ENCODE results near the gene TARDBP. TPM values are rescaled to one million over a fixed set of nuclear protein-coding genes. Genes with fewer than 3 reads are reported as not detected.
"Not testable (repeated sequence)": the region's sequence is repeated elsewhere in the genome, so short reads cannot be mapped to it uniquely, and the experiment has no call there.

Gene TARDBP
- total RNA-seq, 1 experiment from 2014 or later = 103 TPM

- no peak for DNase-seq
- Histone ChIP-seq H3K9me3 (replicated peaks) (no peaks in the 10 kb centered on the region), H3K27ac (no peak overlapping the region), H3K4me1 (peaks cover 19% of the 10 kb centered on the region), H3K4me3 (no peak overlapping the region), H3K36me3 (peaks cover 73% of the 10 kb centered on the region), H3K27me3 (no peaks in the 10 kb centered on the region)
Observed at GRCh38 chr1:11024874-11025203, 12.4 kb downstream of the TARDBP start.

DNA sequence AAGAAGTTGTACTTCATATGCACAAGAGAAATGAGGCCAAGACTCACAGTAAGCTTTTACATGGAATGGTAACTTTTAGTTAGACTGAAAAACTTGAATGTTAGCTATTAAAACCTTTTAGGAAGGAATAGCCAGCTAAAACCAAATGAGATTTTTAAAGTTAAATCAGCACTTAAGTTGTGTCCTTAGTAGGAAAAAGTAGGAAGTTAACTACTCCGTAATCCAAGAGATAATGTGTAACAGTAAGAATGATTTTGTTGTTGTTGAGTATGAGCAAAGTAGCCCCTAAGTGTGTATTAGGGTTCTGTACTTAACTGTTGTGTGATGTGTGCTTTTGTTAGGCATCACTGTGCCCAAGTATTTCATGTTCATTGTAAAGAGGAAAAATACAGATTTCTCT, 13.2 kb downstream of the TARDBP start:
- no peak overlapping the region for H3K27ac ChIP-seq
- H3K27me3 ChIP-seq = no peaks in the 10 kb centered on the region
- H3K4me3 ChIP-seq = no peak overlapping the region
- DNase-seq = no peak
- H3K4me1 ChIP-seq = peaks cover 19% of the 10 kb centered on the region
- H3K36me3 ChIP-seq = peaks cover 72% of the 10 kb centered on the region
- H3K9me3 ChIP-seq (replicated peaks) = no peaks in the 10 kb centered on the region

GRCh38 chr1:11026052-11026451, 13.6 kb downstream of the TARDBP start:
- Histone ChIP-seq H3K27ac (no peak overlapping the region), H3K9me3 (replicated peaks) (no peaks in the 10 kb centered on the region), H3K4me1 (peaks cover 19% of the 10 kb centered on the region), H3K36me3 (peaks cover 68% of the 10 kb centered on the region), H3K4me3 (no peak overlapping the region), H3K27me3 (no peaks in the 10 kb centered on the region)
- no peak for DNase-seq

DNA sequence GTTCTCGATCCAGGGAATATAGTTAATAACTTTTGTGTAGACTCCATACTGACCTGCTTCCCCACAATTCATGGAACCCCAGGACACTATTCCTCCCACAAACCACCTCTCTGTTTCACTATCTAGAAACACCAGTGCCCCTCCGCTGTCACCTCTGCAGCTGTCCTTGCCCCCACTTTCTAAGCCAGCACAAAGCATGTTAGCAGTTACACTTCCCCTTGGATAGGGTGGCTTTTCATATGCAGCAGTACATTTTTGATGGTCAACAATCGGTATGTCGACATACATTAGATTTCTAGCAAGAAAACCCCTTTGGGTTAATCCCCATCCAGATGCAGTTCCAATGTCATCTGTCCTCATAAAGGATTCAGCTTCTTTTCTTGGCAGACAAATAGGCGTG, 14.4 kb downstream of the TARDBP start:
- H3K4me1 ChIP-seq = peaks cover 19% of the 10 kb centered on the region
- peak overlapping the region; percentile 29 for H3K27ac ChIP-seq
- no peaks in the 10 kb centered on the region for H3K27me3 ChIP-seq
- DNase-seq = peak in 1 of 2 experiments; percentile 34
- no peaks in the 10 kb centered on the region for H3K9me3 ChIP-seq (replicated peaks)
- H3K4me3 ChIP-seq = no peak overlapping the region
- H3K36me3 ChIP-seq = peaks cover 59% of the 10 kb centered on the region

DNA sequence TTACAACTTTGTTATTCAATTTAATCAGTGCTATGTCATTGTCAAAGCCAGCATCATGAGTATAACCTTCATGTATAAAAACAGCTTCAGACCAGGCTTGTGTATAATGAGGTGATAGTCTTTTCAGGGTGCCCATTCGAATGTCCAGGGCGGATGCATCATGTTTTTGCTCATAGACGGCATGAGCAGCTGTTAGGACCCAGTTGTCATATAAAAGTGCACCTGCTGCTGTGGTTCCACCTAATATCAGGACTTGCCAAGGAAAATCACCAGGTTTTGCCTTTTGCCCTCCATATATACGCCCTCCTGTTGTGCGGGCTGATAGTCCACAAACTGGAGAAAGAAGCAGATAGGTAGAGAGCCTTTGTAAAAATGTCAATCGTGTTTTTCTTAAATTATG, 14.9 kb downstream of the TARDBP start:
- DNase-seq = peak; percentile 36 to 68
- H3K27ac ChIP-seq = peak overlapping the region; percentile 29

DNA sequence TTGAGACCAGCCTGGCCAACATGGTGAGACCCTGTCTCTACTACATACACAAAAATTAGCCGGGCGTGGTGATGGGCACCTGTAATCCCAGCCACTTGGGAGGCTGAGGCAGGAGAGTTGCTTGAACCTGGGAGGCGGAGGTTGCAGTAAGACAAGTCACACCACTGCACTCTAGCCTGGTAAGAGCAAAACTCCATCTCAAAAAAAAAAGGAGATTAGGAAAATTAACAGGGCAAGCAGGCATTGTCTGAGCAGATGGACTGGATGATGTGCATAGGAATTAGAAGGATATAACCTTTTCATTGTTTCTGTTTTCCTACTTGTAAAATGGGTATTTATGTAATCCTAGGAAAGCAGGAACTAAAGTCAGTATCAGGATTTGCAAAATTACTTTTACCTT, 15.6 kb downstream of the TARDBP start:
- no peak for DNase-seq
- H3K9me3 ChIP-seq (replicated peaks) = no peaks in the 10 kb centered on the region
- H3K4me1 ChIP-seq = peaks cover 19% of the 10 kb centered on the region
- H3K36me3 ChIP-seq = peaks cover 48% of the 10 kb centered on the region
- H3K27me3 ChIP-seq = no peaks in the 10 kb centered on the region
- no peak overlapping the region for H3K27ac ChIP-seq
- no peak overlapping the region for H3K4me3 ChIP-seq

More for the DNA sequence above, 14.9 kb downstream of the TARDBP start:
- Histone ChIP-seq H3K4me3 (no peak overlapping the region), H3K27me3 (no peaks in the 10 kb centered on the region), H3K4me1 (peaks cover 19% of the 10 kb centered on the region), H3K9me3 (replicated peaks) (no peaks in the 10 kb centered on the region), H3K36me3 (peaks cover 55% of the 10 kb centered on the region)

GRCh38 chr1:11030865-11031264, 18.4 kb downstream of the TARDBP start:
- H3K36me3 ChIP-seq = peaks cover 22% of the 10 kb centered on the region
- no peaks in the 10 kb centered on the region for H3K27me3 ChIP-seq
- no peak for DNase-seq
- H3K9me3 ChIP-seq (replicated peaks) = no peaks in the 10 kb centered on the region
- no peak overlapping the region for H3K4me3 ChIP-seq
- H3K4me1 ChIP-seq = peaks cover 13% of the 10 kb centered on the region
- no peak overlapping the region for H3K27ac ChIP-seq

DNA sequence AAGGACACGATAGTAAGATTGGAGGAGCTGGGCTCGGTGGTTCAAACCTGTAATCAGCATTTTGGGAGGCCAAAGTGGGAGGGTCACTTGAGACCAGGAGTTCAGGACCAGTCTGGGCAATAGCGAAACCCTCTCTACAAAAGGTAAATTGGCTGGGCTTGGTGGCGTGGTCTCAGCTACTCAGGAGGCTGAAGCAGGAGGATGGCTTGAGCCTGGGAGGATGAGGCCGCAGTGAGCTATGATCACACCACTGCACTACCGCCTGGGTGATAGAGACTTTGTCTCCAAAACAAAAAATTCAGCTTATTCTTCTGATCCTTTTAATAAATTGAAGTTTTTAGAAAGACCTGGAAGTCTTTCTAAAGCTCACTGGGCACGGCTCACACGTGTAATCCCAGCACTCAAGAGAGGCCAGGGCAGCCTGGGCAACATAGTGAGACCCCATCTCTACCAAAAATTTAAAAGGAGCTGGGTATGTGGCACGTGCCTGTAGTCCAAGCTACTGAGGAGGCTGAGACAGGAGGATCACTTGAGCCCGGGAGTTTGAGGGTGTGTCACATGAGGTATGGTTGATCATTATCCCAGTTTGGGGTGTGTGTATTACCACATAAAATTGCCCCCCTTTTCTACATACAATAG, 19.3 kb downstream of the TARDBP start:
- Histone ChIP-seq H3K27me3 (no peaks in the 10 kb centered on the region), H3K4me3 (no peak overlapping the region), H3K36me3 (peaks cover 14% of the 10 kb centered on the region), H3K9me3 (replicated peaks) (no peaks in the 10 kb centered on the region), H3K27ac (no peak overlapping the region), H3K4me1 (peaks cover 5% of the 10 kb centered on the region)
- no peak for DNase-seq

- H3K27me3 ChIP-seq; H3K27ac ChIP-seq; H3K4me1 ChIP-seq; DNase-seq; H3K4me3 ChIP-seq; H3K36me3 ChIP-seq; H3K9me3 ChIP-seq (replicated peaks): not testable (repeated sequence)
Observed at GRCh38 chr1:11037019-11037739, 24.7 kb downstream of the TARDBP start.

DNA sequence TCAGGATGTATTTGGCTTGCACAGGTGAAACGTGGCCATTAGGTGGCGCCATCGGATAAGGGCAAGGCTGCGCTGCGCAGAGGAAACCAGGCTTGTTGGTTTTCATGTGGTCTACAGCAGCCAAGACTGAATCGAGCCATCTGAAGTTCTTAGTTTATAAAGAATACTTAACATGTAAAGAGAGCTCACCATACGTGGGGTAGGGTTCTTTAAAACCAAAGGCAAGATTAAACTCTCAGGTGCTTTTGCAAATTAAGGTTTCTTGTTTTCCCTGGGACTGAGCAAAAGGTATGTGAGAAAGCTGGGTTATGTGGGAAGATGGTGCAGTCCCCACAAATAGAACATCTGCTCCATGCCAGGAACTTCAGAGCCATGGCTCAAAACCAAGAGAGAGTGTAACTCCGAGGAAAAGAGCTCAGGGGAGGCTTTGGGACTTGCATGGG, 25.3 kb downstream of the TARDBP start:
- no peaks in the 10 kb centered on the region for H3K9me3 ChIP-seq (replicated peaks)
- H3K27me3 ChIP-seq = no peaks in the 10 kb centered on the region
- H3K27ac ChIP-seq = no peak overlapping the region
- peak; percentile 80 to 94 for DNase-seq
- H3K4me3 ChIP-seq = no peak overlapping the region
- no peaks in the 10 kb centered on the region for H3K4me1 ChIP-seq
- H3K36me3 ChIP-seq = no peaks in the 10 kb centered on the region

DNA sequence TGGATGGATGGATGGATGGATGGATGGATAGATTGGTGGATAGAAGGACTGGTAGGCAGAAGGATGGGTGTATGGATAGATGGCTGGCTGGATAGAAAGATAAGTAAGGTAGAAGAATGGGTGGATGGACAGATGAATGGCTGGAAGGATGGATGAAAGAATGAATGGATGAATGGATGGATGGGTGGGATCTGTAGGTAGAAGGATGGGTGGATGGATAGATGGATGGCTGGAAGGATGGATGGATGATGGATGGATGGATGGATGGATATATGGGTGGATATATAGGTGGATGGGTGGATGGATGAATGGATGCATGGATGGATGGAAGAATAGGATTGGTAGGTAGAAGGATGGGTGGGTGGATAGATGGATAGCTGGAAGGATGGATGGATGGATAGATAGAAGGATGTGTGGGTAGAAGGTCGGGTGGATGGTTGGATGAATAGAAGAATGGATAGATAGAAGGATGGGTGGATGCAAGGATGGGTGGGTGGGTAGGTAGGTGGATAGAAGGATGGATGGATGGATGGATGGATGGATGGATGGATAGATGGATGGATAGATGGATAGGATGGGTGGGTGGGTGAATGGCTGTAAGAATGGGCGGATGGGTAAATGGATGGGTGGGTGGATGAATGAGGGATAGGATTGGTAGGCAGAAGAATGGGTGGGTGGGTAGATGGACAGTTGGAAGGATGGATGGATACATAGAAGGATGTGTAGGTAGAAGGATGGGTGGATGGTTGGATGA, 27.1 kb downstream of the TARDBP start:
- H3K27ac ChIP-seq = no peak overlapping the region
- H3K4me1 ChIP-seq = no peaks in the 10 kb centered on the region
- H3K27me3 ChIP-seq = no peaks in the 10 kb centered on the region
- no peaks in the 10 kb centered on the region for H3K9me3 ChIP-seq (replicated peaks)
- DNase-seq = no peak
- no peaks in the 10 kb centered on the region for H3K36me3 ChIP-seq
- no peak overlapping the region for H3K4me3 ChIP-seq

DNA sequence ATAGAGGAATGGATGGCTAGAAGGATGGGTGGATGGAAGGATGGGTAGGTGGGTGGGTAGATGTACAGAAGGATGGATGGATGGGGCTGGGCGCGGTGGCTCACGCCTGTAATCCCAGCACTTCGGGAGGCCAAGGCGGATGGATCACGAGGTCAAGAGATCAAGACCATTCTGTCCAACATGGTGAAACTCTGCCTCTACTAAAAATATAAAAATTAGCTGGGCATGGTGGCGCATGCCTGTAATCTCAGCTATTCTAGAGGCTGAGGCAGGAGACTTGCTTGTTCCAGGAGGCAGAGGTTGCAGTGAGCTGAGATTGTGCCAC, 27.6 kb downstream of the TARDBP start:
- not testable (repeated sequence) for H3K4me3 ChIP-seq; H3K9me3 ChIP-seq (replicated peaks); DNase-seq; H3K4me1 ChIP-seq; H3K27ac ChIP-seq; H3K27me3 ChIP-seq; H3K36me3 ChIP-seq

DNA sequence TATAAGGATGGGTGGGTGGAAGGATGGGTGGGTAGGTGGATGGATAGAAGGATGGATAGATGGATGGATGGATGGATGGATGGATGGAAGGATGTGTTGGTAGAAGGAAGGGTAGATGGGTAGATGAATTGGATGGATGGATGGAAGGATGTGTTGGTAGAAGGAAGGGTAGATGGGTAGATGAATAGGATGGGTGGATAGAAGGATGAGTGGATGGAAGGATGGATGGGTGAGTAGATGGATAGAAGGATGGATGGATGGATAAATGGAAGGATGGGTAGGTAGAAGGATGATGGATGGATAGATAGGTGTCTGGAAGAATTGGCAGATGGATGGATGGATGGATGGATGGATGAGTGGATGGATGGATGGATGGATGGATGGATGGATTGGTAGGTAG, 28.6 kb downstream of the TARDBP start:
- Histone ChIP-seq H3K9me3 (replicated peaks) (no peaks in the 10 kb centered on the region), H3K4me3 (no peak overlapping the region), H3K27ac (no peak overlapping the region), H3K36me3 (no peaks in the 10 kb centered on the region), H3K4me1 (peaks cover 5% of the 10 kb centered on the region; the same call in 1 of the 2 replicates), H3K27me3 (no peaks in the 10 kb centered on the region)
- DNase-seq = no peak

- Histone ChIP-seq H3K9me3 (replicated peaks) (no peaks in the 10 kb centered on the region), H3K36me3 (no peaks in the 10 kb centered on the region), H3K4me3 (no peak overlapping the region), H3K4me1 (peaks cover 11% of the 10 kb centered on the region; the same call in 1 of the 2 replicates), H3K27ac (no peak overlapping the region), H3K27me3 (no peaks in the 10 kb centered on the region)
- no peak for DNase-seq
Observed at GRCh38 chr1:11042065-11042464, 29.6 kb downstream of the TARDBP start.
